Erythroblast (primary cell): Measurements from ENCODE around the gene CFAP43.

Experiments used
- GATA1 ChIP-seq: IDR thresholded peaks from 2 replicates; pipeline ENCODE4 v1.6.1; 2011; ENCODE audit warnings: low read depth, mild to moderate bottlenecking, control low read depth, low read length, moderate library complexity
- POLR2A ChIP-seq: IDR thresholded peaks from 2 replicates; pipeline ENCODE4 v1.6.1; 2011; ENCODE audit warnings: mild to moderate bottlenecking, low read length

DNA sequence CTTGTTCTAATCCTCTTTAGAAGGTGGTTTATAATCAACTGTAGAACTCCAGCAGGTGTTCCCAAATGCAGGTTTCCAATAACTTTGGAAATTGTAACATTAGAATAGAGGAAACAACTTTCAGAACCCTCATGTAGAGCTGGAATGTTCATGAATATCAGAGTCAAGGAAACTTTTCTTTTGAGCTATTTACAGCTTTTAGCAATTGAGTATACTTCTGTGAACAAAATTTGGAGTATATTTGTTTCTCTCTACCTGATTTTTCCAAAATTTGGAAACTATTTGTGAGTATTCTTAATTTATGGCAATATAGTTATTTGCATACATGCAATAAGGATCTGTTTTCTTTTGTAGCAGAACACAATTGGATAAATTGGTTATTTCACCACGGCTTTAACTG is 2.8 kb upstream of the CFAP43 start:
- TF ChIP-seq POLR2A = no peak
- no peak for TF ChIP-seq GATA1
